GM12878 (cell line): ENCODE results near the gene SLC6A17. TPM values are rescaled to one million over a fixed set of nuclear protein-coding genes. Genes with fewer than 3 reads are reported as not detected.

Experiments
- ATAC-seq: fragments of 200-7000 bp; cut with Tn5 transposase; 3 replicates; pipeline ENCODE4 v1.9.1; 2020; ENCODE audit warnings: mild to moderate bottlenecking, moderate library complexity
- BruUV-seq: library from RNA; stranded (reverse); fragments of 400-500 nt; replicated peaks from 2 replicates; lab custom pipeline; 2021; lab: Mats Ljungman, UMichigan
- CTCF ChIA-PET: fragments of 300-600 bp; sonication (Branson Sonifier 250); formaldehyde crosslinking; extraction: SDS; loops from one replicate; lab custom pipeline; 2021; ENCODE audit warnings: inconsistent platforms; lab: Yijun Ruan, JAX
- POLR2A ChIA-PET: fragments of 350-600 bp; formaldehyde crosslinking; extraction: SDS; loops from one replicate; lab custom pipeline; 2021; ENCODE audit warnings: inconsistent platforms; lab: Charles Lee
- RAD21 ChIA-PET: fragments of 300-600 bp; sonication (Branson Sonifier 250); formaldehyde crosslinking; loops from one replicate; lab custom pipeline; 2023; ENCODE audit warnings: antibody characterized with exemption; ENCODE audit not compliant: unreplicated experiment; lab: Charles Lee
- SMC1A ChIA-PET: fragments of 300-600 bp; sonication (Branson Sonifier 250); formaldehyde crosslinking; loops from one replicate; lab custom pipeline; 2023; ENCODE audit not compliant: unreplicated experiment, uncharacterized antibody; lab: Charles Lee
- DNase-seq: peaks from one replicate; pipeline ENCODE4 v3.0.0-alpha.2; 2011; ENCODE audit warnings: low read depth, low spot score
- FAIRE-seq: peaks from 3 replicates; lab custom pipeline; 2011; peaks lifted over from hg19 to GRCh38; lab: Jason Lieb, UNC
- H2AFZ ChIP-seq: 2 replicates; pipeline ENCODE4 v1.6.0; 2011; ENCODE audit warnings: low read depth, low read length, control low read depth; ENCODE audit not compliant: control insufficient read depth
- H3K27ac ChIP-seq: 2 replicates; pipeline ENCODE4 v1.5.1; 2011; ENCODE audit warnings: control low read depth; ENCODE audit not compliant: control insufficient read depth, insufficient read depth
- H3K27me3 ChIP-seq, 2 experiments: replicated peaks in 1 of 2; 2 replicates each; pipeline versions ENCODE4 v1.6.0 to v1.6.1; 2011; ENCODE audit warnings: low read length in 1 of 2; ENCODE audit not compliant: control insufficient read depth in 2 of 2, insufficient read depth in 2 of 2
- H3K36me3 ChIP-seq, 2 experiments: 2 replicates each; pipeline ENCODE4 v1.5.1; 2011; ENCODE audit warnings: low read length in 1 of 2; ENCODE audit not compliant: control insufficient read depth in 2 of 2, insufficient read depth in 2 of 2
- H3K4me1 ChIP-seq: 2 replicates; pipeline ENCODE4 v1.6.1; 2011; ENCODE audit warnings: mild to moderate bottlenecking, low read length, moderate library complexity, mixed read lengths; ENCODE audit not compliant: control insufficient read depth, insufficient read depth
- H3K4me2 ChIP-seq: 2 replicates; pipeline ENCODE4 v1.6.0; 2011; ENCODE audit warnings: control low read depth; ENCODE audit not compliant: control insufficient read depth, insufficient read depth
- H3K4me3 ChIP-seq: fragments of 200-600 bp; sonication (generic); 2 replicates; pipeline ENCODE4 v1.5.1; 2016
- H3K79me2 ChIP-seq: 2 replicates; pipeline ENCODE4 v1.6.0; 2011; ENCODE audit warnings: low read length; ENCODE audit not compliant: control insufficient read depth, insufficient read depth
- H3K9ac ChIP-seq: 2 replicates; pipeline ENCODE4 v1.8.0; 2011; ENCODE audit warnings: low read length, control low read depth, mixed read lengths; ENCODE audit not compliant: control insufficient read depth, insufficient read depth
- H3K9me3 ChIP-seq: replicated peaks from 3 replicates; pipeline ENCODE4 v1.5.1; 2011; ENCODE audit warnings: mild to moderate bottlenecking, low read length; ENCODE audit not compliant: control insufficient read depth, insufficient read depth
- H4K20me1 ChIP-seq: 2 replicates; pipeline ENCODE4 v1.6.0; 2011; ENCODE audit not compliant: control insufficient read depth, insufficient read depth
- BACH1 ChIP-seq: fragments of 450-650 bp; IDR thresholded peaks from 2 replicates; pipeline ENCODE4 v1.6.1; 2017; ENCODE audit warnings: mild to moderate bottlenecking, borderline replicate concordance
- BHLHE40 ChIP-seq, 2 experiments: fragments of 450-650 bp in 1 of 2; IDR thresholded peaks; 2 replicates each; pipeline ENCODE4 v1.6.1; 2011 to 2017; ENCODE audit warnings: low read depth in 2 of 2, borderline replicate concordance in 1 of 2, improper control_type of control experiment in 1 of 2, low read length in 1 of 2, mild to moderate bottlenecking in 1 of 2
- CREM ChIP-seq: IDR thresholded peaks from 2 replicates; pipeline ENCODE4 v1.6.1; 2014; ENCODE audit warnings: antibody characterized with exemption, low read depth
- MXI1 ChIP-seq: fragments of 150-350 bp; IDR thresholded peaks from 2 replicates; pipeline ENCODE4 v1.6.1; 2011; ENCODE audit warnings: low read depth, mild to moderate bottlenecking, inconsistent platforms, low read length, improper control_type of control experiment
- RUNX3 ChIP-seq: IDR thresholded peaks from 2 replicates; pipeline ENCODE4 v1.6.1; 2012; ENCODE audit warnings: low read length, inconsistent platforms
- ZBTB40 ChIP-seq: fragments of 450-650 bp; IDR thresholded peaks from 2 replicates; pipeline ENCODE4 v1.6.1; 2016; ENCODE audit warnings: mild to moderate bottlenecking, moderate library complexity, borderline replicate concordance
- ZNF687 ChIP-seq: fragments of 450-650 bp; IDR thresholded peaks from 2 replicates; pipeline ENCODE4 v1.6.1; 2017; ENCODE audit warnings: mild to moderate bottlenecking, moderate library complexity
- WGBS: methylation state at CpG from one replicate; pipeline ENCODE4 v1.1.6; 2016; ENCODE audit warnings: low lambda C conversion rate; ENCODE audit not compliant: insufficient replicate concordance, insufficient coverage; ENCODE audit errors: missing lambda C conversion rate; 5-methylcytosine and 5-hydroxymethylcytosine counted together
- in situ Hi-C: fragments of 300-500 bp; cut with MboI; formaldehyde crosslinking; loops from 9 replicates; pipeline ENCODE4 v1.14.3; 2018; ENCODE audit warnings: mixed read lengths
- intact Hi-C: fragments of 100-400 bp; cut with micrococcal nuclease; formaldehyde crosslinking; loops from one replicate; pipeline ENCODE4 v1.14.2; 2022; ENCODE audit not compliant: unreplicated experiment
- polyA plus RNA-seq, 11 experiments: library from polyadenylated mRNA; depleted of rRNA in 4 of 11; unstranded in 6 of 11; stranded (reverse) in 5 of 11; fragments of >200 nt; fragmentation: Nextera tagmentation in 4 of 11; fragmentation: Illumina TruSeq in 1 of 11; extraction: Ambion mirVana in 4 of 11; extraction: Trizol in 1 of 11; gene quantifications; 1 replicate in 1 of 11; 2 replicates in 10 of 11; pipeline versions ENCODE4 v1.2.1 to v1.2.3, GENCODE V29; 2011 to 2016; ENCODE audit warnings: inconsistent platforms in 2 of 11, missing spikeins in 2 of 11, low read depth in 1 of 11
- total RNA-seq, 4 experiments: library from RNA; depleted of rRNA in 3 of 4; stranded (reverse); fragments of >200 nt in 3 of 4; fragmentation: Illumina TruSeq in 1 of 4; extraction: Trizol in 1 of 4; gene quantifications; 2 replicates each; pipeline versions ENCODE4 v1.2.1 to v1.2.3, GENCODE V29; 2013 to 2021

SLC6A17 gene
- total and polyA plus RNA-seq, 10 of the 15 experiments (the other 5 are each of a cell fraction or from before 2014, with no cell fraction given): not detected

- WGBS: 34% methylated on average over 13 of the region's 13 CpGs
- H2AFZ ChIP-seq: no peak overlapping the region
- SMC1A ChIA-PET: interaction anchor here (0.9 to 1.3 kb wide), 3 partner anchors 73 to 223 kb away, joined by 3 to 5 read pairs (median 4); no protein-coding TSS in a partner anchor
- no peak overlapping the region for H3K4me3 ChIP-seq
- H3K4me1 ChIP-seq: peaks cover 26% of the 10 kb centered on the region
- DNase-seq (no peak), ATAC-seq (peak; percentile 36)
- no peak overlapping the region for H3K27ac ChIP-seq
- no peak for TF ChIP-seq MXI1
- peak; percentile 36; the same call in 1 of the 2 replicates for TF ChIP-seq ZNF687
- peak; percentile 83 to 91 for TF ChIP-seq BHLHE40 (IDR thresholded peaks at IDR 0.05; ENCODE audit: borderline replicate concordance in 1 of 2, low read depth in 2 of 2, low read length in 1 of 2)
- no peak for TF ChIP-seq ZBTB40
- TF ChIP-seq BACH1: 0 out of 2 replicates have a peak, but pooled peaks have one; percentile 24
- no peak for TF ChIP-seq CREM
- TF ChIP-seq RUNX3: peak; percentile 57
- TF ChIP-seq, all 136 proteins: peak for 4
- Histone ChIP-seq H3K4me2 (peak overlapping the region; percentile 19; the same call in 1 of the 2 replicates), H3K27me3 (no peaks in the 10 kb centered on the region), H3K9me3 (no peaks in the 10 kb centered on the region), H3K79me2 (no peaks in the 10 kb centered on the region), H3K36me3 (no peaks in the 10 kb centered on the region), H4K20me1 (no peaks in the 10 kb centered on the region; the same call in 1 of the 2 replicates), H3K9ac (no peak overlapping the region)
- TSS peak; percentile 48 for BruUV-seq
- FAIRE-seq: no peak
- CTCF ChIA-PET: interaction anchor here (0.6 to 9.7 kb wide), 3 partner anchors 21 to 228 kb away, joined by 3 to 58 read pairs (median 4); no protein-coding TSS in a partner anchor
- POLR2A ChIA-PET: interaction anchor here (0.9 to 1.8 kb wide), 3 partner anchors 8 to 22 kb away, joined by 3 to 6 read pairs (median 6); no protein-coding TSS in a partner anchor
- intact Hi-C loops: no loop called here
- RAD21 ChIA-PET: interaction anchor here (1.0 to 3.3 kb wide), 6 partner anchors 18 to 75 kb away, joined by 3 to 18 read pairs (median 5); no protein-coding TSS in a partner anchor
- in situ Hi-C loops: no loop called here
Observed at GRCh38 chr1:110237386-110238152, 87.3 kb downstream of the SLC6A17 start.
